K562 (cell line): ENCODE measurements around the gene PSMD9. TPM values are rescaled to one million over a fixed set of nuclear protein-coding genes. Genes with fewer than 3 reads are reported as not detected.
A peak's percentile ranks its signal among the peaks of the same experiment; 100 is the strongest.

Experiments used
- BRD4 ChIP-seq: fragments of 200-600 bp; sonication (generic); IDR thresholded peaks from 2 replicates; pipeline ENCODE4 v1.6.1; 2017; ENCODE audit warnings: inconsistent platforms
- CCAR2 ChIP-seq: fragments of 200-400 bp; formaldehyde crosslinking; IDR thresholded peaks from 2 replicates; pipeline ENCODE4 v1.6.1; 2017; ENCODE audit warnings: mild to moderate bottlenecking, low read depth, low read length
- CHD2 ChIP-seq: IDR thresholded peaks from 2 replicates; pipeline ENCODE4 v1.6.1; 2011; ENCODE audit warnings: low read depth, low read length
- CREB3 ChIP-seq: fragments of 450-650 bp; conservative IDR thresholded peaks from 2 replicates; pipeline ENCODE4 v1.6.1; 2016; ENCODE audit warnings: missing genetic modification characterization, low read depth, mild to moderate bottlenecking, missing compliant biosample characterization, moderate library complexity
- GATAD2A ChIP-seq: fragments of 450-650 bp; IDR thresholded peaks from 2 replicates; pipeline ENCODE4 v1.6.1; 2017
- HBP1 ChIP-seq: fragments of 450-650 bp; formaldehyde crosslinking; IDR thresholded peaks from 2 replicates; pipeline ENCODE4 v1.4.0; 2022; ENCODE audit warnings: missing genetic modification characterization
- HDAC8 ChIP-seq: fragments of 450-650 bp; IDR thresholded peaks from 2 replicates; pipeline ENCODE4 v1.6.1; 2016; ENCODE audit warnings: mild to moderate bottlenecking, missing genetic modification characterization, moderate library complexity, missing compliant biosample characterization
- MEF2D ChIP-seq: conservative IDR thresholded peaks from 2 replicates; pipeline ENCODE4 v1.6.1; 2016; ENCODE audit warnings: low read depth, missing genetic modification characterization, missing compliant biosample characterization
- MLX ChIP-seq, 2 experiments: fragments of 450-650 bp in 1 of 2; sonication (generic) in 1 of 2; formaldehyde crosslinking; conservative IDR thresholded peaks; 2 replicates each; pipeline versions ENCODE4 v1.4.0 to v1.8.1; 2020 to 2022; ENCODE audit warnings: mild to moderate bottlenecking in 1 of 2, missing genetic modification reagents in 1 of 2
- MXD1 ChIP-seq: fragments of 250-450 bp; sonication (Bioruptor Pico); IDR thresholded peaks from 2 replicates; pipeline ENCODE4 v1.8.0; 2021; ENCODE audit warnings: borderline replicate concordance, mild to moderate bottlenecking, moderate library complexity; ENCODE audit not compliant: poor library complexity, severe bottlenecking
- SETDB1 ChIP-seq: IDR thresholded peaks from one replicate; pipeline ENCODE4 v1.6.1; 2012; ENCODE audit warnings: low read length, control low read depth, inconsistent platforms
- SNRNP70 ChIP-seq: fragments of 200-400 bp; formaldehyde crosslinking; optimal IDR thresholded peaks from 2 replicates; pipeline ENCODE3; 2017; ENCODE audit warnings: low read depth, low read length
- SRF ChIP-seq, 2 experiments: fragments of 250-450, 450-650 bp in 1 of 2; sonication (Bioruptor Pico) in 1 of 2; sonication (generic) in 1 of 2; formaldehyde crosslinking; IDR thresholded peaks; 2 replicates each; pipeline versions ENCODE4 v1.5.0 to v1.5.1; 2020 to 2022; ENCODE audit warnings: mild to moderate bottlenecking in 1 of 2, missing genetic modification reagents in 1 of 2
- THAP12 ChIP-seq: fragments of 250-450 bp; sonication (Bioruptor Pico); IDR thresholded peaks from 2 replicates; pipeline ENCODE4 v1.9.0; 2021; ENCODE audit warnings: mild to moderate bottlenecking, inconsistent platforms
- U2AF2 ChIP-seq: fragments of 200-400 bp; formaldehyde crosslinking; optimal IDR thresholded peaks from 2 replicates; pipeline ENCODE3; 2017; ENCODE audit warnings: low read depth, mild to moderate bottlenecking, low read length
- USF1 ChIP-seq: sonication (generic); formaldehyde crosslinking; IDR thresholded peaks from 2 replicates; pipeline ENCODE4 v1.9.0; 2022; ENCODE audit warnings: mild to moderate bottlenecking, missing genetic modification reagents
- XRCC5 ChIP-seq: fragments of 200-400 bp; formaldehyde crosslinking; IDR thresholded peaks from 2 replicates; pipeline ENCODE4 v1.6.1; 2017; ENCODE audit warnings: low read depth, mild to moderate bottlenecking, low read length
- ZNF146 ChIP-seq: IDR thresholded peaks from one replicate; pipeline ENCODE4 v1.6.1; 2018; ENCODE audit warnings: missing compliant biosample characterization; ENCODE audit not compliant: unreplicated experiment
- ZNF316 ChIP-seq: fragments of 450-650 bp; IDR thresholded peaks from 2 replicates; pipeline ENCODE4 v1.6.1; 2016
- ZNF354B ChIP-seq: fragments of 250-450 bp; sonication (Bioruptor Pico); IDR thresholded peaks from 2 replicates; pipeline ENCODE4 v1.4.0; 2020
- polyA plus RNA-seq, 8 experiments: library from polyadenylated mRNA; depleted of rRNA in 4 of 8; stranded (reverse) in 5 of 8; unstranded in 3 of 8; fragments of >200 nt; fragmentation: Nextera tagmentation in 2 of 8; fragmentation: Illumina TruSeq in 1 of 8; extraction: Ambion mirVana in 2 of 8; extraction: Trizol in 1 of 8; gene quantifications; 2 replicates each; pipeline versions ENCODE4 v1.2.1 to v1.2.3, GENCODE V29; 2011 to 2014; ENCODE audit warnings: inconsistent platforms in 1 of 8, missing spikeins in 1 of 8
- total RNA-seq, 7 experiments: library from RNA; depleted of rRNA in 6 of 7; stranded (reverse); fragments of >200 nt in 6 of 7; fragmentation: Illumina TruSeq in 2 of 7; extraction: Trizol in 2 of 7; gene quantifications; 2 replicates each; pipeline versions ENCODE4 v1.2.1 to v1.2.3, GENCODE V29; 2011 to 2021; ENCODE audit warnings: low replicate concordance in 1 of 7

PSMD9 gene
- total and polyA plus RNA-seq, 9 of the 15 experiments (the other 6 are each of a cell fraction or from before 2014, with no cell fraction given), result 12.2 to 143 (median 61.3) TPM

GRCh38 chr12:121888478-121889273 lies at the start of gene PSMD9 (continued):
- TF ChIP-seq MEF2D (tag), result 0 out of 2 replicates have a peak, but pooled peaks have one; percentile 30
- TF ChIP-seq CHD2, result peak; percentile 91
- 0 out of 2 replicates have a peak, but pooled peaks have one; percentile 42 for TF ChIP-seq BRD4
- TF ChIP-seq USF1 (CRISPR knock-in tag), result peak; percentile 97
- TF ChIP-seq ZNF354B (CRISPR knock-in tag), result no peak
- no peak for TF ChIP-seq CCAR2
- TF ChIP-seq CREB3 (tag), result no peak
- peak in 1 of 2 experiments; percentile 23; a peak in 1 of 4 replicates for TF ChIP-seq SRF (CRISPR knock-in tag; IDR thresholded peaks at IDR 0.05)
- TF ChIP-seq MLX (CRISPR knock-in tag; conservative IDR thresholded peaks at IDR 0.05), result no peak
- TF ChIP-seq HBP1 (CRISPR knock-in tag), result no peak
- TF ChIP-seq ZNF146, result no peak
- TF ChIP-seq ZNF316, result 0 out of 2 replicates have a peak, but pooled peaks have one; percentile 2
- peak; percentile 41 for TF ChIP-seq SETDB1
- TF ChIP-seq GATAD2A, result peak; percentile 66; the same call in 1 of the 2 replicates
- peak; percentile 13; the same call in 1 of the 2 replicates for TF ChIP-seq HDAC8 (tag)
- TF ChIP-seq MXD1 (CRISPR knock-in tag), result peak; percentile 37
- TF ChIP-seq XRCC5, result peak; percentile 24
- no peak for TF ChIP-seq SNRNP70
- TF ChIP-seq THAP12 (CRISPR knock-in tag), result peak; percentile 59
- TF ChIP-seq U2AF2, result no peak
